IPS DF 4.7 (cell line): ENCODE data around the gene ANKK1.

ENCODE experiments used
- DNase-seq: peaks from one replicate; pipeline ENCODE4 v3.0.0-alpha.2; 2013; ENCODE audit warnings: low spot score; ENCODE audit errors: extremely low read depth

Gene ANKK1

DNA sequence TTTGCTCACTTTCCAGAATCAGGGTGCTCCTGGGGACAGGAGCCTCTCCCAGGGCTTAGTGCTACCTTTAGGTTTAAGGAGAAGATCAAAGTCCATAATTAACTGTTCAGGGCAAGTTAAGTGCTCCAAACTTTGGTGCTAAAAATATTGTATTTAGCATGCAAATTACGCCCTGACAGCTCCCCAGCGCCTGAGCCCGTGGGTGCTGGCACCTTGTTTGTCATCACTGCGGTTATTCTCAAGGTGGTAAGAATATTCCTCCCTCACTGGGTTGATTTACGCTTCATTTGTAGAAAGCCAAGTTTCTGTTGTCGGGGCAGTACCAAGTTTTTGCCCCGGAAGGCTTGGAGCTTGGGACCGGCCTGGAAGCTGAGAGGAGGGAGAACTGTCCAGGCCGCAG, 21.3 kb downstream of the ANKK1 start:
- DNase-seq = no peak

DNA sequence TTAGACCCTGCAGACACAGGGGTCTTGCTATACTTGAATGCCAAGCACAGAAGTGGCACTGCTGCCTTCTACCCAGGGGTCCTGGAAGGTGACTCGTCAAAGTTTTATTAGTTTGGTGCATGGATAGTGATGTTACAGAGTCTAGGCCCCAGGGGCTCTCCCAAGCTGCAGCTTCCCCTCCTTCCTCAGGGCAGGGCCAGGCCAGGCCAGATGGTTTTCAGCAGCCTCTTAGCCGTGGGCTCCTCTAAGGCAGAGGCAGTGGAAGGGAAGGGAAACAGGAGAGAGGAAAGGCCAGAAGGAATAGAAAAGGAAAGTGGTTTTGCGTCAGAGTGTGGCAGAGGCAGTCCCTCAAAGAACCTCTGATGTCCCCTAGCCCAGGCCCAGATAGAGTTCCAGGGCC, 21.9 kb downstream of the ANKK1 start:
- no peak for DNase-seq

DNA sequence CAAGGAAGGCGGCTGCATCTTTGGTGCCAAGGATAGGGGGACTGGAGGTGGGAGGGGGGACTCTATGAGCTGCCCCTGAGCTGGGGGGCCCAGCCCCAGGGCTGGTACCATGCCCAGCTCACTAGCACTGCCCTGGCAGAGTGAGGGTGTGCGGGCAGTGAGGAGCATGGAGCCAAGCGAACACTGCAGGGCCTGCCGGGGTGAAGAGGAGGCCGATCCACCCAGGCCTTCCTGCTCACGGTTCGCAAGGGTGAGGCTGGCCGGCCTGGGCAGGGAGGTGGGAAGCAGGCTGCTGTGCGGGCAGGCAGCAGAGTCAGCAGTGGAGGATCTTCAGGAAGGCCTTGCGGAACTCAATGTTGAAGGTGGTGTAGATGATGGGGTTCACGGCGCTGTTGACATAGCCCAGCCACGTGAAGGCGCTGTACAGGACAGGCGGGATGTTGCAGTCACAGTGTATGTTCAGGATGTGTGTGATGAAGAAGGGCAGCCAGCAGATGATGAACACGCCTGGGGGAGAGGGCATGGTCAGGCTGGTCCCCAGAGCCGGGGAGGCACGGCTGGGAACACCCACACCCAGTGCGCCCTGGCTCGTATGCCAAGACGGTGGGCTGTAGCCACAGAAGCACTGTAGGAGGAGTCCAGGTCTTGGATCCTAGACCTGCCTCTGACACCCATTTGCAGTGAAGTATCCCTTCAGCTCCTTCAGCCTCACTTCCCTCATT, 23.0 kb downstream of the ANKK1 start:
- no peak for DNase-seq

DNA sequence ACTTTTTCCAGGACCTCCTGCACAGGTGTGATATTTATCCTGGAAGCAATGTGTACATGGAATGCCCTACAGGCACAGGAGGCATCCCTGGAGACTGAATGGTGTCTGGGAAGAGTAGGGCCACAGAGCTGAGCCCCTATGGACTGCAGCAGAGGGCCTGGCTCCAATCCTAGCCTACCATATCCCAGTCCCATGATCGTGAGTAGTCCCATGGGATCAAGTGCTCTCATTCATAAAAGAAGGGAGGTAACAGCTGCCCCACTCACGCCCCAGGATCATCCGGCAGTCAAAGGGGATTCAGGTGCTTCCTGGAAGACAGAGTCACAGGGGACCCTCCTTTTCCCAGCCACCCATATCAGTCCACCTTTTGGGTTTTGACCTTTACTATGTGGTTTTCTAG, 24.0 kb downstream of the ANKK1 start:
- DNase-seq = no peak

DNA sequence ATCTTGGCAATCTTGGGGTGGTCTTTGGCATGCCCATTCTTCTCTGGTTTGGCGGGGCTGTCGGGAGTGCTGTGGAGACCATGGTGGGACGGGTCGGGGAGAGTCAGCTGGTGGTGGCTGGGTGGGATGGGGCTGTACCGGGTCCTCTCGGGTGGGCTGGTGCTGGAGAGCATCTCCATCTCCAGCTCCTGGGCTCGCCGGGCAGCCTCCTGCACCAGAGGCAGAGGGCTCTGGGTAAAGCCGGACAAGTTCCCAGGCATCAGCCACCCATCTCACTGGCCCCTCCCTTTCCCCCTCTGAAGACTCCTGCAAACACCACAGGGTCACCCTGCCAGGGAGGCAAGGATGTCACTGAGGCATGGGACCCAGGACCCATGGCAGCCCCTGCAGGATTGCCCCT, 25.1 kb downstream of the ANKK1 start:
- DNase-seq = no peak

DNA sequence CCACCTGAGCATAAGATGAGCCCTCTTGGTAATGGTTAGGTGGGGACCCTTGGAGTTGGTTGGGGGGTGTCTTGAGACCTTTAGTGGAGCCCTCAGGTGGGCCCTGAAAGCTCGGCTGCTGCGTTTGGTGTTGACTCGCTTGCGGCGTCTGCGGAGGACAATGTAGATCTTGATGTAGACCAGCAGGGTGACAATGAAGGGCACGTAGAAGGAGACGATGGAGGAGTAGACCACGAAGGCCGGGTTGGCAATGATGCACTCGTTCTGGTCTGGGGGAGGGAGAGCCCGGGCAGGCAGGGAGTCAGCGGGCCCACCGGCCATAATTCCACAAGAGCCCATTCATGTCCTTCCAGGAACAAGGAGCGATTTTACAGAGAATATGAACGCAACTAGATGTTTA, 27.8 kb downstream of the ANKK1 start:
- no peak for DNase-seq

DNA sequence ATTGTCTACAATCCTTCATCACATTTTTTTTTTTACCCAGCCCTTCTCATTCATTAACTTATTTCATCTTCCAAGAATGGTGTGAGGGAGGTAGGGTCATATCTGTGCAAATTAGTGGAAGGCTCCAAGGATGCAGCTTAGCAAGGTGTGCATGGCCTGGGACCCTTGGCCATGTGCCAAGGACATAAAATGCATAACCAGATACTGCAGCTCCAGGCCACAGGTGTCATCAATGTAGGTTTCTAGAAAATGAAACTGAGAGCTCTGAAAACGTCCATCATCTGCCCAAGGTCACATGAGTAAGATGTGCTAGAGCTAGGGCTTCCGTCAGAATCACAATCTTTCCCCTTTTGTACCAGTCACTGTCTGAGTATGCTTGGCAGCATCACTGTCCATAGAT, 29.8 kb downstream of the ANKK1 start:
- no peak for DNase-seq

DNA sequence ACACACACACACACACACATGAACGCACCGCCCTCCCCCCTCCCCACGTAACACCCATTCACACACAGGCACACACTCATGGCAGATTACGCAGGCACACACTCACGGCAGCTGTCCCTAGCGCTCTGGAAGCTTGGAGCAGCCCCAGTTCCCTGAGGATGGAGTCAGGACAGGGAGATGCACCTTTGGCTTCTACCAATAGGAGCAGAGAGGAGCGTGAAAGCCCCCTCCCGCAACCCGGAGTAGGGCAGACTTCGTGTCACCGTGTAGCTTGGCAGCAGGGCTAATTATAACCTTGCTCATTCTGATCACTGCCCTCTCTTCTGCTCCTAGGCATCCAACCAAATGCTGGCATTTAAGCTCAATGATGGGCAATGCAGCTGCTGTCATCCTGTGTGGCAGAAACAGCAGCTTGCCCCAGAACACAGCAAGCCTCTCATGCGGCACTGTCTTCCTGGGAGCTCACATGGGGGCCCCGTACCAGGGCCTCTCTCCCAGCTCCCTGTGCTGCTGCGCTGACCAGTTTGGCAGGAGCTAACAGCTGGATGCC, 31.9 kb downstream of the ANKK1 start:
- no peak for DNase-seq

DNA sequence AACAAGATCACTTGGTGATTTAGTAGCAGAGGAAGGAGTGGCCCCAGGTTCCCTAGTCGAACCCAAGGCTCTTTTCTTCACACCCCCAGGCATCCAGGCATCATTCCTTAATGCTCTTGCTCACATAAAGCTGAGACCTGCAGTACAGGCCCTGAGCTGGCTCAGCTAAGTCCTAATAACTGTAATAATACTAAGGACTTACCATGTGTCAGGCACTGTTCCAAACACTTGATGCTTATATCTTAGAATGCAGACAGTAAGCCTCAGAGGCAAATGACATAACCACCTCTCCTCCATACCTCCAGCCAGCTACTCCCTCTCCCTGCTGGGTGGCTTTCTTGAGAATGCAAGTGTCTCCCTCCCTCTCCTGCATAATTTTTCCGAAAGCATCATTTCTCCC, 33.2 kb downstream of the ANKK1 start:
- no peak for DNase-seq

DNA sequence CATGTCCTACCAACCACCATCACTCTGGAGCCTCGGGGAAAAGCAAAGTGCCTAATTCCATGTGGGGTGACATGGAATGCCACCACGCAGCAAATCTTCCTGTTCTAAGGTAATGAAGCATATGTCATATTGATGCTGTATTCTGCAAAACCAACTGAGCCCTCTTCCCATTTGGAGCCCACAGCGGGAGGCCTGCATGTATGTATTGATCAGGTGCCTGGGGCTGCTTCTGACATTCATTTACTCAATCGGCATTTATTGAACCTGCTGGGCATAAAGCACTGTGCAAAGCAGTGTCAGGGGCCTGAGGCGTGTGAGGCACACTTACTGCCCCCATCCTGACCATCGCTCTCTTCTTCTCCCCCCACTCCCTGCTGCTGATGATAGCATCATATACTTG, 39.1 kb downstream of the ANKK1 start:
- DNase-seq = no peak

DNA sequence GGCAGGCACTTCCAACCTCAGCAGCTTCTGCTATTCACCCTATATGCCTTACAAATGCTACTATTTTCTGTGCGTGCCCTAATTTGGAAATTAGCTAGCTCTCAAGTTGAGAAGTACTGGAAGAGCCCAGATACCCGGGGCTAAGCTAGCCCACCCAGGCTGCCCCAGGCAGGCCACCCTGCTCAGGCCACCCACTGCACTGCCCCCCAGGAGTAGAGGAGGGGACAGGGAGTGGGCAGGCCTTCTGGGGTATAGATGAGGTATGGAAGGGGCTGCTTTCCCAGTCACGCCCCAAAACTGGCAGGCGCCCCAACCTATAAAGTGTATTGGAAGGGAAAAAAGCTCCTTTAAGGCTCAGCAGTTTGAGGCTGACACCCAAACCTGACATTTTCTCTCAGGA, 44.2 kb downstream of the ANKK1 start:
- no peak for DNase-seq

DNA sequence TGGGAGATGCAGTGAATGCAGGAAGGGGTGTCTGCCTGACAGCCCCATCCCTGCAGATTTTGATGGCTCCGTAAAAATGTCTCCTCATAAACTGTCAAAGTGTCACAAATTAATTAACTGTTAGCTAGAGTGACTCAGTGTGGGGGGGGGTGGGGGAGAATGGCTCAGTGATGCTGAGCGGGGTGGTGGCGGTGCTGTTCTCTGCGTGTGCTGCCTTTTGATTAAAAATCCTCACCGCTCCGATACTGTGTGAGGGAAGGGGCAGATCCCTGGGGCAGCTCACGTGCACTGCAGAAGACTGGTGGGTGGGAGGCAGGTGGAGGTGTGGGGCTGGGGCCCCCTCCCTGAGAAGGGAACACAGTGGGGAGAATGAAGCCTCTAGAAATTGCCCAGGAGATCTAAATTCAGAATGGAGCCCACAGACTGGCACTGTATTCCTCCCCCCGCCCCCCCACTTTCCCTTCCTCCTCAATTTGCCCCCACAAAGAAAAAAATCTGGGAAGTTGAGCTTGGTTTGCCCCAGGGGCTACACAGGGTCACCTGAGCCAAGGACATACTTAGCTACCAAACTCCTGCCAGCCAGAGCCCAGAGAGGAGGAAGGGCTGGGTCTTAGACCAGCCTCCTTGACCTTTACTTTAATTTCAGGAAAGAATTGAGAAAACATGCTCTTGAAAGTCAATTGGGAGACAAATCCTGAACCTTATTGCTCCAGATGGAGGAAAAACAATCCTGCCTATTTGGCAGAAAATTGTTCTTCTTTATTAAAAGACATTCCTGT, 47.8 kb downstream of the ANKK1 start:
- DNase-seq = no peak

DNA sequence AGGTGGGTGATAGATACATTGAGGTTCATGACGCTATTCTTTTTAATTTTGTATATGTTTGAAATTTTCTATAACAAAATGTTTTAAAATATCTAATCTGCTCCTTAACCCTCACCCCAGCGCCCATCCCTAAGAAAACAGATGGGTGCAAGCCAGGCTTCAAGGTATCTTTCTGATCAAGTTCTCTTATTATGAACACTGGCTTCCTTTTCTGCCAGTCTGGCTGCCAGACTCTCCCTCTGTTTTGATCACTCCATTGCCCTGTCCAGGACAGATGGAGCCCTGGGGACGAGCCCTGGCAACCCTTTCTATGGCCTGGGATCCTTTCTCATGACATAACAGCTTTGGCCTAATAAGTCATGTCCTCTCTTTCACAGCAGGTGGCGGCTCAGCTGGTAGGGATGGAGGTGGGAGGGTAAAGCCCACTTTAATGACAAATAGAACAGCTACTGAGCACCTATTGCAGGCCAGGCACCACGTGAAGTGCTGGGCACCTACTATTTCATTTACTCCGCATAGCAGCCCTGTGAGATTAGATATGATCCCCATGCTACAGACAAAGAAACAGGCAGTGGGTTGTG, 49.2 kb downstream of the ANKK1 start:
- no peak for DNase-seq

DNA sequence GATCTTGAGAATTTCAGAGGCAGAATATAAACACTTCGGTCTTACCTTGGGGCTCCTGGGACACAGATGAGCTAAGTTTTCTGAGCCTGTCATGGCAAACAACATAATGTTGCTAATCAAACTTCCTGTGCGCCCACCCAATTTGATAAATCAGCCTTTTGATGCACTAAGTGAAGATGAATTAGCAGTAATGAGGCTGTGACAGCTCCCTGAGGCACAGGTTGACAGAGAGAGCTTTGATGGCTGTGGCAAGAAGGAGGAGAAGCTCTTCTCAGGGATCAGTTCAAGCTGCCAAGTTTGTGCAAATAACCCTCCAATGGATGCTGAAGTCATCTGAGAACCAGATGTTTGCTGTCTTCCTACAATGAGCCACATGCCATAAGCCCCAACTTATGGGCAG, 53.2 kb downstream of the ANKK1 start:
- DNase-seq = no peak

DNA sequence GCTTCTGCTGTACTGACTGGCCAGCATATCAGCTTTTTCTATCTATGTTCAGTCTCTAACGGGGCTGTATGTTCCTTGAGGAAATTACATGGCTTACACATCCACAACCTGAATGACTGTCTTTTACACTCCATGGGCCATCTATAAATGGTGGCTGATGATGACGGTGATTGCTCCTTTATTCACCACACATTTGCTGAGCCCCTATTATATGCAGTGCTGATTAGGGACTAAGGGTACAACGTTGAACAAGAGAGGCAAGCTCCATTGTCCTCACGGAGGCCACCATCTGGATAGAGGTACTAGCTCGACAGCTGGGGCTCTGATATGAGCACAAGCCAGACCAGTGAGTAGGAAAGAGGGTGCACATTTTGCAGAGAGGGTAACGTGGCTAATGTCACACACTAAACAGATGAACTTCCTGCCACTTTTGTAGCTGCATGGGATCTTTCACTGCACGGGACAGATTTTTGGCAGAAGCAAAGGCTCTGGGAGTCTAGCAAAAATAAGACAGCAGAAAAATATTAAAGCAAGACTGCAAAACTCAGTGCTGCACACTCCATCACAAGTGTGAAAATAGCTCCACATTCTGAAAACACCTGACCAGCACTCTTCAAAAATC, 57.0 kb downstream of the ANKK1 start:
- no peak for DNase-seq

DNA sequence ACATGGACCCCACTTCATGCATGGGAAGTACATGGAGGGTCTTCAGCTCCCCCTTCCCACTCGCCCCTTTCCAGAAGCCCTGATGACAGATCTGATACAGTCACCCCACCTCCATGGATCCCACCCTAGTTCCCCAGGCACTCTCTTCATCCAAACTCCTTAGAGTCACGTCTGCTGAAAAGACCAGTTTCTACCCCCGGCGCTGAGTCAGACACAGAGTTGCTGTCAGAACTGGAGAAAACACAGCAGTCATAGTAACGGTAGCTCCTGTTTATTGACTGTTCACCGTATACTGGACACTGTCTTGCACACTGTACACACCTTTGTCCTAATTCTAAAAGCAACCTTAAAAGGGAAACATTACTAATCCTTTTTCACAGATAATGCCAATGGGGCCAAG, 58.5 kb downstream of the ANKK1 start:
- DNase-seq = no peak

DNA sequence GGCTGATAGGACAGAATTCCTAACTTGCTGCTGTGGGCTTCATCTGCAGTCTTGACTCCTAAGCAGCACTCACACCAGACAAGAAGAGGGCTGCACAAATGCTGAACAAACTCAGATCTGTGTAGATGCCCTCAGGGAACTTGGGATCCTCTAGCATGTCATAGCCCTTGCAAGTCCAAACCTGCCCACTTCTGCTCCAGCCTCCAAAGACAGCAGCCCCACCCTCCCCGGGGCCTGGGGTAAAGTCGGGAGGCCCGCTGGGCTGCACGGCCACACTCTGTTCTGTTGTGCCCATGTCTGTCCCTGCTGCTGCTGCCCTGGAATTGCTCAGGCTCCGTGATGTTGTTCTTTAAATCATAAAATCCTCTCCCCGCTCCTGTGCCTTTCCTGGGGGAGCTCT, 59.4 kb downstream of the ANKK1 start:
- DNase-seq = no peak

DNA sequence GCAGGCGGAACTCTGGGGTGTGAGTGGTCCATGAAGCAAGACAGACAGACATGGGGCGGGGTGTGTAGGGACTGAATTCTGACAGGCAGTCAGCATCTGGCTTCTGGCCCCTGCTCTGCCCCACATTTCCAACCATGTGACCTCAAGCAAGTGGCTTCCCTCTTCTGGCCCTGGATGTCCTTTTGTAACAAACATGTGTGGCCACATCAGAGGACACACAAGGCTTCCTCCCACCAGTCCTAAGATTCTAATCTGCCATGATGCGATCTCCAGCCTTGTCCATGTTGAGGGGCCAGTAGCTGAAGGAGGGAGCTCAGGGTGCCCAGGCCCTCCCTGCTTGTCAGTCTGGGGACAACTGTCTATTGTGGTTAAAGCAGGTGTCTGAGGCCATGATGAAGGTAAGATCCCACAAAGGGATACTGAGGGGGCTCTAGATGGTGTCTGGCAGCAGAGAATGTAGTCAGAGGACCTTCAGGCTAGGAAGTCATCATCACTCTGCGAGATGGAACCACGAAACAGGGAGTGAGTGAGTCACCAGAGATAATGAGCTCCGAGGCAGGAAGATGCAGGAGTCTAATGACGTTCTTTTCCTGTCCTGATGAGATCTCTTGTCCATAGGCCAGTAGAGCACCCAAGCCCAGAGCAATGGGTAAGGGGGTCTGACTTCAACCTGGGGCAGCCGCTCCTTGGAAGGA, 60.2 kb downstream of the ANKK1 start:
- no peak for DNase-seq

DNA sequence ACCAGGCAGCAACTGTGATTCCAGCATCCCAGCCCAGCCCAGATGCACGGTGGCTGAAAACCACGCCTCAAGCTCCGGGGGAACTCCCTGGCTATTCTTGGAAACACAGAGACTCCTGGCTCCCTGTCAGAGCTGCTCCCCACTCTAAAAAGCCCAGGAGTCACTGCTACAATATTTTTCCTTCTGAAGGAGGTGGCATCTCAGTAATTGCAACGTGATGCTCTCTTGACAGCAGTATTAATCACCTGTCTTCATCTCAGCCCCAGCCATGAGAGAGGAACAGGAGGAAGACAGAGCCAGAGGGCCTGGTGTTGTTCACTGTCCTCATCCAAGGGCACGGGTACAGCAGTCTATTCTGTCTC, 60.7 kb downstream of the ANKK1 start:
- DNase-seq = no peak

DNA sequence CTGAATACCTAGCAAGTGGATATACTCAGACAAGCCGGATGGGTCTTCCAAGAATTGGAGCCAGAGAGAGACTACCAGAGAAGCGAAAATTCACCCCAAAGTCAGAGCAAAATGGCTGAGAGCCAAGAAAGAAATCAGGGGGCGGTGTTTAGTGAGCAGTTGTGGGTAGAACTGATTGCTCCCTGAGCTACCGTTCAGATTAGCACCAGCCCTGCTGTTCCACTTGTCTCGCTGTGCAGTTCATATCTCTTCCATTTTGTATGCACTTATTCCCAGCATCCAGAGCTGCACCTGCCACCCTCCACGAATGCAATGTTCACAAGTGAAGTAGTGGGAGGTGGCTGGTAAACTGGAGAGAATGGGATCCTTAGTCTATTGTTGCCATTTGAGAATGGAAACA, 62.2 kb downstream of the ANKK1 start:
- DNase-seq = no peak
